Activated naive CD4-positive, alpha-beta T cell treated with anti-CD3 and anti-CD28 coated beads for 36 hours (primary cell): ENCODE measurements around the gene TUBB6. TPM values are rescaled to one million over a fixed set of nuclear protein-coding genes. Genes with fewer than 3 reads are reported as not detected.

Experiments used
- CTCF ChIA-PET: fragments of 350-600 bp; sonication (Branson Sonifier 250); formaldehyde crosslinking; loops from one replicate; lab custom pipeline; 2021; ENCODE audit warnings: antibody characterized with exemption; lab: Charles Lee
- DNase-seq: peaks from one replicate; pipeline ENCODE4 v3.0.0-alpha.2; 2020
- H3K27ac Mint-ChIP-seq: one replicate; pipeline ENCODE4 v1.8.0; 2021; ENCODE audit warnings: mild to moderate bottlenecking, mixed read lengths
- H3K27me3 Mint-ChIP-seq: one replicate; pipeline ENCODE4 v1.8.0; 2021; ENCODE audit warnings: low read depth, mixed read lengths
- H3K36me3 Mint-ChIP-seq: one replicate; pipeline ENCODE4 v1.8.0; 2021; ENCODE audit warnings: low read depth, mixed read lengths
- H3K4me1 Mint-ChIP-seq: one replicate; pipeline ENCODE4 v1.8.0; 2021; ENCODE audit warnings: low read depth, mixed read lengths
- H3K4me3 Mint-ChIP-seq: one replicate; pipeline ENCODE4 v1.8.0; 2021; ENCODE audit warnings: mild to moderate bottlenecking, moderate library complexity, mixed read lengths
- H3K9me3 Mint-ChIP-seq: one replicate; pipeline ENCODE4 v1.8.0; 2021; ENCODE audit warnings: mixed read lengths
- intact Hi-C: fragments of 100-400 bp; cut with micrococcal nuclease; formaldehyde crosslinking; loops from one replicate; pipeline ENCODE4 v1.15.1; 2023
- total RNA-seq, 2 experiments: library from RNA; stranded (reverse); gene quantifications; one replicate each; pipeline ENCODE4 v1.2.3, GENCODE V29; 2021

TUBB6 gene
- total RNA-seq, 2 experiments from 2014 or later, result 2.6 to 2.7 TPM

DNA sequence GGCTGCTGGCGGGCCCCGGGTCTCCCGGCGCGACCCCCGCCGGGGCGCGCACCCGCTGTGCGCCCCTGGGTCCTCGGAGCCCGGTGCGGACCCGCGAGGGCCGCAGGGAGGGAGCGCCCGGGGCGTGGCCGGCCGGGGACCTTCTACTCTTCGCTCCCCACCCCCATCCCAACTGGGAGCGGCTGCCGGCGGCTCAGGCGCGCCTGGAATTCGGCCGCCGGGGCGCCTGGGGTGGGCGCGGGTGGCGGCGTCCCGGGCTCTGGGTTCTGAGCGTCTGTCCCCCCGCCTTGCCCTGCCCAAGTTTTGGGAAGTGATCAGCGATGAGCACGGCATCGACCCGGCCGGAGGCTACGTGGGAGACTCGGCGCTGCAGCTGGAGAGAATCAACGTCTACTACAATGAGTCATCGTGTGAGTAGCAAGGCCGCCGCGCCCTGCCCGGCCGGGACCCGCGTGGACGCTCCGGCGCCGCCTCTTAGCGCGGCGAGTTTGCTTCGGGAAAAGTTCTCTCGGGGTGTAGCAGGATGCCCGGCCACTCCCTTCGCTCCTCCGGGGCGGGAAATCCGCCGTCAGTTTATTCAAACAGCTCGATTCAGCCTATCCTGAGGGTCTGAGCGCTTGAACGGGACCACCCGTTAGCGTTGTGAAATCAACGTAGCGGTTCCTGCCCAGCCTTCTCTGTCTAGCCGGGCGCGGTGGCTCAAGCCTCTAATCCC lies 502 bp downstream of the TUBB6 start:
- peak; percentile 36 for DNase-seq
- Mint-ChIP-seq H3K4me3 (peak overlapping the region; percentile 62), H3K4me1 (peaks cover 10% of the 10 kb centered on the region), H3K27me3 (peaks cover 43% of the 10 kb centered on the region), H3K27ac (no peak overlapping the region), H3K36me3 (peaks cover 2% of the 10 kb centered on the region), H3K9me3 (peaks cover 3% of the 10 kb centered on the region)
- intact Hi-C loops, result loop anchor here (2.0 kb wide), 1 partner anchor 68 kb away; the partner anchor contains the start of gene AFG3L2
- CTCF ChIA-PET, result interaction anchor here (0.7 kb wide), 1 partner anchor 11 kb away, joined by 3 read pairs; no protein-coding TSS in a partner anchor

GRCh38 chr18:12309683-12310198 lies 1.7 kb downstream of the TUBB6 start:
- DNase-seq, result no peak
- H3K36me3 Mint-ChIP-seq, result peaks cover 2% of the 10 kb centered on the region
- intact Hi-C loops, result loop anchor here (2.0 kb wide), 1 partner anchor 67 kb away; the partner anchor contains the start of gene AFG3L2
- peaks cover 10% of the 10 kb centered on the region for H3K4me1 Mint-ChIP-seq
- peaks cover 43% of the 10 kb centered on the region for H3K27me3 Mint-ChIP-seq
- H3K27ac Mint-ChIP-seq, result no peak overlapping the region
- peaks cover 3% of the 10 kb centered on the region for H3K9me3 Mint-ChIP-seq
- CTCF ChIA-PET, result interaction anchor here (0.6 kb wide), 1 partner anchor 8 kb away, joined by 3 read pairs; no protein-coding TSS in a partner anchor
- no peak overlapping the region for H3K4me3 Mint-ChIP-seq

DNA sequence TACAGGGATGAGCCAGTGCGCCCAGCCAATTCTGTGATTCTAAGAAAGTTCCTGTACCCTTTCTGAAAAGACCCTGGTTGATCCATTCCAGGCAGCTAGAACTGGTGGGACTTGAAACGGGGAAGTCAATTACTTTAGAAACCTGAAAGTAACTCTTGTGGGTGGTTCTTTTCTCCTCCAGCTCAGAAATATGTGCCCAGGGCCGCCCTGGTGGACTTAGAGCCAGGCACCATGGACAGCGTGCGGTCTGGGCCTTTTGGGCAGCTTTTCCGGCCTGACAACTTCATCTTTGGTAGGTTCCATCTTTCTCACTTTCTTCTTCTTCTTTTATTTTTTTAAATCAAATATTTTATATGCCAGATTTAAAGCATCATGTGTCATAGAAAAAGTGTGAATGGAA lies 2.7 kb downstream of the TUBB6 start:
- CTCF ChIA-PET, result interaction anchor here (0.6 kb wide), 1 partner anchor 582 kb away, joined by 3 read pairs; no protein-coding TSS in a partner anchor
- peaks cover 2% of the 10 kb centered on the region for H3K36me3 Mint-ChIP-seq

DNA sequence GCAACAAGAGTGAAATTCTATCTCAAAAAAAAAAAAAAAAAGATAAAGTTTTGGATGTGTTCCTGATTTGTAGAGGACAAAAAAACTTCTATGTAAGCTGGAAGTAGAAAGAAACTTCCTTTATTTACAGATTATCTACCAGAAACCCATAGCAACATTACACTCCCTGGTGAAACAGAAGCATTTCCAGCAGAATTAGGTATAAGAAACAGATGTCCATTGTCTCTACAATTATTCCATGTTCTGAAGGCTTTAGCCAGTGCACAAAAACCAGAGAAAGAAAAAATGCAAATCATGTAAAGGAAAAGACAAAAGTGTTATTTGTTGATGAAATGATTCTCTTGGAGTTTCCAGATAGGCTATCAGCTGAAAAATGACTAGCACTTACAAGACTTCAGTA lies 4.9 kb downstream of the TUBB6 start:
- Mint-ChIP-seq H3K36me3 (peaks cover 2% of the 10 kb centered on the region), H3K27ac (no peak overlapping the region), H3K27me3 (peaks cover 20% of the 10 kb centered on the region), H3K4me3 (no peak overlapping the region), H3K9me3 (peaks cover 3% of the 10 kb centered on the region), H3K4me1 (no peaks in the 10 kb centered on the region)
- CTCF ChIA-PET, result interaction anchor here (0.6 to 2.4 kb wide), 2 partner anchors 16 to 985 kb away, joined by 3 to 8 read pairs; no protein-coding TSS in a partner anchor
- no peak for DNase-seq
- intact Hi-C loops, result no loop called here

More for the DNA sequence above, 2.7 kb downstream of the TUBB6 start:
- Mint-ChIP-seq H3K27me3 (peaks cover 38% of the 10 kb centered on the region), H3K9me3 (peaks cover 3% of the 10 kb centered on the region), H3K4me1 (peaks cover 10% of the 10 kb centered on the region), H3K27ac (no peak overlapping the region), H3K4me3 (no peak overlapping the region)
- intact Hi-C loops, result no loop called here
- DNase-seq, result no peak

DNA sequence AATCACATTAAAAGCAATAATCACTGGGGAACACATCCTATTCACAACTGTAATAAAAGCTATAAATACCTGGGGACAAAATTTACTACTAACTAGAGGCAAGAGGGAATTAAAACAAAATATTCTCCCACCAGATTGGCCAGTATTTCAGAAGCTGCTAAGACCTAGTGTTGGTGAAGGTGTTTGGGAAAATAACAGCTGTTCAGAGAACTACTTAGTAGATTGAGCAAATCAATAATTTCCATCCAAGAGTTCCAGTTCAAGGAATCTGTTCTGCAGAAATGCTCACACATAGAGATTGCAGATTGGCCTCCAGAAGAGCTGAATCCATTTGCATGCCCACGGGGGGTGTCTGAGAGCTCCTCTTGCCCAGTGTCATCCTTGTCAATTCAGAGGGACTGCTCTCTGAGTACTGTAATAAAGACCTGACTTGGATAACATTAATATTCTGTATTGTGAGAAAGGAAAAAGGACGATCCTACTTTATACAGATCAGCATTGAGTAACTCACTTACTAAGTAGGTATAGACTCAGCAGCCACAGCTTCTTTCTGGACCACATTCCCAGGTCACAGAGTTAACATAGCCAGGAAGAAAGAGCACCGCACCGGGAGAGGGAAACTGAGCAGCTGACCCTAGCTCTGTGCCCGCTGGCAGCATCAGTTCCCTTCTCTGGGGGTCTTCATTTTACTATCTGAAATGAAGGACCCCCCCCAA lies 5.6 kb downstream of the TUBB6 start:
- no peak overlapping the region for H3K4me3 Mint-ChIP-seq
- H3K27me3 Mint-ChIP-seq, result peaks cover 18% of the 10 kb centered on the region
- H3K9me3 Mint-ChIP-seq, result peaks cover 3% of the 10 kb centered on the region
- CTCF ChIA-PET, result interaction anchor here (2.4 kb wide), 1 partner anchor 15 kb away, joined by 8 read pairs; no protein-coding TSS in a partner anchor
- no peak overlapping the region for H3K27ac Mint-ChIP-seq
- no peak for DNase-seq
- no peaks in the 10 kb centered on the region for H3K4me1 Mint-ChIP-seq
- intact Hi-C loops, result no loop called here
- peaks cover 2% of the 10 kb centered on the region for H3K36me3 Mint-ChIP-seq

- H3K36me3 Mint-ChIP-seq, result peaks cover 2% of the 10 kb centered on the region
- DNase-seq, result no peak
- no peaks in the 10 kb centered on the region for H3K4me1 Mint-ChIP-seq
- no peak overlapping the region for H3K27ac Mint-ChIP-seq
- intact Hi-C loops, result no loop called here
- H3K9me3 Mint-ChIP-seq, result peaks cover 3% of the 10 kb centered on the region
- H3K27me3 Mint-ChIP-seq, result peaks cover 7% of the 10 kb centered on the region
- CTCF ChIA-PET, result interaction anchor here (0.5 to 2.4 kb wide), 2 partner anchors 14 to 65 kb away, joined by 3 to 8 read pairs; no protein-coding TSS in a partner anchor
- no peak overlapping the region for H3K4me3 Mint-ChIP-seq
Observed at GRCh38 chr18:12314591-12315305, 6.7 kb downstream of the TUBB6 start.

- CTCF ChIA-PET, result interaction anchor here (1.4 kb wide), 1 partner anchor 13 kb away, joined by 7 read pairs; no protein-coding TSS in a partner anchor
- Mint-ChIP-seq H3K9me3 (peaks cover 3% of the 10 kb centered on the region), H3K27me3 (peaks cover 4% of the 10 kb centered on the region), H3K4me3 (no peak overlapping the region), H3K36me3 (peaks cover 2% of the 10 kb centered on the region), H3K27ac (no peak overlapping the region), H3K4me1 (no peaks in the 10 kb centered on the region)
- intact Hi-C loops, result no loop called here
- DNase-seq, result no peak
Observed at GRCh38 chr18:12315490-12315889, 7.4 kb downstream of the TUBB6 start.

- H3K36me3 Mint-ChIP-seq, result peaks cover 2% of the 10 kb centered on the region
Observed at GRCh38 chr18:12315911-12316310, 7.9 kb downstream of the TUBB6 start.

GRCh38 chr18:12317664-12318333 lies 9.8 kb downstream of the TUBB6 start:
- CTCF ChIA-PET, result interaction anchor here (1.0 to 2.1 kb wide), 3 partner anchors 8 to 343 kb away, joined by 3 to 15 read pairs (median 3); no protein-coding TSS in a partner anchor
- peaks cover 2% of the 10 kb centered on the region for H3K36me3 Mint-ChIP-seq

More at GRCh38 chr18:12315911-12316310, 7.9 kb downstream of the TUBB6 start:
- intact Hi-C loops, result no loop called here
- no peak overlapping the region for H3K4me3 Mint-ChIP-seq
- H3K27me3 Mint-ChIP-seq, result no peaks in the 10 kb centered on the region
- no peaks in the 10 kb centered on the region for H3K4me1 Mint-ChIP-seq
- peaks cover 3% of the 10 kb centered on the region for H3K9me3 Mint-ChIP-seq
- CTCF ChIA-PET, result interaction anchor here (1.4 kb wide), 1 partner anchor 12 kb away, joined by 7 read pairs; no protein-coding TSS in a partner anchor
- no peak overlapping the region for H3K27ac Mint-ChIP-seq
- no peak for DNase-seq

GRCh38 chr18:12318334-12318697 lies 10.3 kb downstream of the TUBB6 start:
- no peaks in the 10 kb centered on the region for H3K9me3 Mint-ChIP-seq
- H3K4me3 Mint-ChIP-seq, result no peak overlapping the region
- H3K4me1 Mint-ChIP-seq, result no peaks in the 10 kb centered on the region
- intact Hi-C loops, result no loop called here
- CTCF ChIA-PET, result interaction anchor here (1.0 to 2.1 kb wide), 3 partner anchors 8 to 342 kb away, joined by 3 to 15 read pairs (median 3); no protein-coding TSS in a partner anchor
- H3K27me3 Mint-ChIP-seq, result no peaks in the 10 kb centered on the region
- peaks cover 2% of the 10 kb centered on the region for H3K36me3 Mint-ChIP-seq
- no peak overlapping the region for H3K27ac Mint-ChIP-seq
- no peak for DNase-seq

More at GRCh38 chr18:12317664-12318333, 9.8 kb downstream of the TUBB6 start:
- intact Hi-C loops, result no loop called here
- Mint-ChIP-seq H3K4me3 (no peak overlapping the region), H3K27me3 (no peaks in the 10 kb centered on the region), H3K9me3 (no peaks in the 10 kb centered on the region), H3K4me1 (no peaks in the 10 kb centered on the region), H3K27ac (no peak overlapping the region)
- no peak for DNase-seq

DNA sequence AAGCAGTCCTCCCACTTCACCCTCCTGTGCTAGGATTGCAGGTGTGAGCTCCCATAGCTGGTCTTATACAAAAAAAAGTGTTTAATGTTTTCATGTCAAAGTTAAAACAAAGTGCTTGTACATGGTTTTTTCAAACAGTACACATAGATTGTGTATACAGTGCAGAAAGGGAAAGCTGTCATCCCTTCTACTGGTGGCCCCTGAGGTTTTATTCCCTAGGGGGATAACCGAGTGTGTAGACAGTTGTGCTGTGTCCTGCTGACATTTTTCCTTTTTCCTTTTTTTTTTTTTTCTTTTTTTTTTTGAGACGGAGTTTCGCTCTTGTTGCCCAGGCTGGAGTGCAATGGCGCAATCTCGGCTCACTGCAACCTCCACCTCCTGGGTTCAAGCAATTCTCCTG lies 10.8 kb downstream of the TUBB6 start:
- Mint-ChIP-seq H3K4me1 (no peaks in the 10 kb centered on the region), H3K36me3 (peaks cover 2% of the 10 kb centered on the region), H3K27me3 (no peaks in the 10 kb centered on the region), H3K27ac (no peak overlapping the region), H3K4me3 (no peak overlapping the region), H3K9me3 (no peaks in the 10 kb centered on the region)
- no peak for DNase-seq
- intact Hi-C loops, result no loop called here
- CTCF ChIA-PET, result interaction anchor here (0.6 to 2.1 kb wide), 2 partner anchors 9 to 27 kb away, joined by 5 to 15 read pairs; no protein-coding TSS in a partner anchor
